CD4-positive, alpha-beta T cell (primary cell): Measurements from ENCODE around the gene COL11A1. TPM values are rescaled to one million over a fixed set of nuclear protein-coding genes. Genes with fewer than 3 reads are reported as not detected.

Experiments
- ATAC-seq: fragments of 200-7000 bp; cut with Tn5 transposase; one replicate; pipeline ENCODE4 v1.10.0; 2022; ENCODE audit warnings: mild to moderate bottlenecking; ENCODE audit not compliant: poor library complexity
- CTCF ChIA-PET: fragments of 350-600 bp; sonication (Branson Sonifier 250); formaldehyde crosslinking; loops from one replicate; lab custom pipeline; 2021; ENCODE audit warnings: antibody characterized with exemption, inconsistent platforms; lab: Charles Lee
- POLR2A ChIA-PET: fragments of 350-600 bp; sonication (Branson Sonifier 250); formaldehyde crosslinking; loops from one replicate; lab custom pipeline; 2021; ENCODE audit warnings: antibody characterized with exemption, inconsistent platforms; lab: Charles Lee
- DNase-seq, 14 experiments: peaks; one replicate each; pipeline ENCODE4 v3.0.0-alpha.2; 2013 to 2020; ENCODE audit warnings: mixed read lengths in 2 of 14
- H3K27ac ChIP-seq, 2 donors: one replicate each; pipeline versions ENCODE4 v1.5.1 to v1.7.0; 2013; ENCODE audit warnings: low read length in 2 of 2, low read depth in 1 of 2, mild to moderate bottlenecking in 1 of 2
- H3K27me3 ChIP-seq, 2 experiments: 1 replicate in 1 of 2; 2 replicates in 1 of 2; pipeline versions ENCODE4 v1.6.1 to v1.7.0; 2013; ENCODE audit warnings: low read length in 2 of 2, control low read depth in 1 of 2, mild to moderate bottlenecking in 1 of 2, moderate library complexity in 1 of 2; ENCODE audit not compliant: insufficient read depth in 2 of 2, control insufficient read depth in 1 of 2
- H3K36me3 ChIP-seq: one replicate; pipeline ENCODE4 v1.6.1; 2013; ENCODE audit warnings: low read length, control low read depth; ENCODE audit not compliant: insufficient read depth
- H3K4me1 ChIP-seq: one replicate; pipeline ENCODE4 v1.6.1; 2013; ENCODE audit warnings: low read length, control low read depth; ENCODE audit not compliant: insufficient read depth
- H3K4me3 ChIP-seq: one replicate; pipeline ENCODE4 v1.5.1; 2013; ENCODE audit warnings: mild to moderate bottlenecking, low read length, moderate library complexity
- H3K9me3 ChIP-seq, 2 experiments: 1 replicate in 1 of 2; 2 replicates in 1 of 2; pipeline versions ENCODE4 v1.6.1 to v1.7.0; 2013; ENCODE audit warnings: low read length in 2 of 2, mild to moderate bottlenecking in 2 of 2, control low read depth in 1 of 2, moderate library complexity in 1 of 2; ENCODE audit not compliant: control insufficient read depth in 1 of 2, insufficient read depth in 1 of 2
- H3K27ac Mint-ChIP-seq: one replicate; pipeline ENCODE4 v1.8.0; 2020; ENCODE audit warnings: mixed read lengths
- H3K27me3 Mint-ChIP-seq: one replicate; pipeline ENCODE4 v1.8.0; 2021; ENCODE audit warnings: mixed read lengths
- H3K36me3 Mint-ChIP-seq: one replicate; pipeline ENCODE4 v1.8.0; 2021; ENCODE audit warnings: low read depth, mixed read lengths
- H3K4me1 Mint-ChIP-seq: one replicate; pipeline ENCODE4 v1.8.0; 2021; ENCODE audit warnings: low read depth, mixed read lengths
- H3K4me3 Mint-ChIP-seq: one replicate; pipeline ENCODE4 v1.8.0; 2020; ENCODE audit warnings: mild to moderate bottlenecking, mixed read lengths
- H3K9me3 Mint-ChIP-seq: one replicate; pipeline ENCODE4 v1.8.0; 2020; ENCODE audit warnings: mixed read lengths
- CTCF ChIP-seq: fragments of 200-600 bp; IDR thresholded peaks from one replicate; pipeline ENCODE4 v1.8.0; 2022; ENCODE audit warnings: antibody characterized with exemption, mild to moderate bottlenecking
- intact Hi-C, 2 experiments: fragments of 100-400 bp; cut with DNase I in 1 of 2; cut with micrococcal nuclease in 1 of 2; formaldehyde crosslinking; loops; one replicate each; pipeline versions ENCODE4 v1.15.1 to v1.9.0; 2023 to 2025; cut with DNase I, micrococcal nuclease
- total RNA-seq, 174 experiments: library from RNA in 2 of 174; stranded (reverse) in 2 of 174; gene quantifications; one replicate each; pipeline ENCODE4 v1.2.3 and lab custom pipeline; 2021 to 2026

COL11A1 gene
- total RNA-seq, 2 experiments from 2014 or later, result not detected

- intact Hi-C loops, result no loop called here
- H3K4me3 Mint-ChIP-seq, result no peak overlapping the region
- no peaks in the 10 kb centered on the region for H3K9me3 Mint-ChIP-seq
- no peaks in the 10 kb centered on the region for H3K27me3 Mint-ChIP-seq
- no peaks in the 10 kb centered on the region for H3K4me1 ChIP-seq
- ChIA-PET CTCF (no interaction called here), POLR2A (no interaction called here)
- no peak for TF ChIP-seq CTCF
- H3K9me3 ChIP-seq, result no peaks in the 10 kb centered on the region
- DNase-seq (no peak), ATAC-seq (no peak)
- H3K36me3 ChIP-seq, result no peaks in the 10 kb centered on the region
- H3K4me1 Mint-ChIP-seq, result no peaks in the 10 kb centered on the region
- H3K36me3 Mint-ChIP-seq, result no peaks in the 10 kb centered on the region
- no peak overlapping the region for H3K27ac ChIP-seq
- H3K27me3 ChIP-seq, result no peaks in the 10 kb centered on the region
- H3K4me3 ChIP-seq, result no peak overlapping the region
- no peak overlapping the region for H3K27ac Mint-ChIP-seq
Measured at GRCh38 chr1:103075316-103076000, 32.9 kb downstream of the COL11A1 start.

GRCh38 chr1:103074224-103074623 is 34.1 kb downstream of the COL11A1 start:
- Histone ChIP-seq H3K27me3 (no peaks in the 10 kb centered on the region), H3K9me3 (no peaks in the 10 kb centered on the region), H3K4me1 (no peaks in the 10 kb centered on the region), H3K27ac (no peak overlapping the region), H3K36me3 (no peaks in the 10 kb centered on the region), H3K4me3 (no peak overlapping the region)
- Mint-ChIP-seq H3K4me1 (no peaks in the 10 kb centered on the region), H3K36me3 (no peaks in the 10 kb centered on the region), H3K9me3 (no peaks in the 10 kb centered on the region), H3K4me3 (no peak overlapping the region), H3K27ac (no peak overlapping the region), H3K27me3 (no peaks in the 10 kb centered on the region)
- ATAC-seq, result no peak
- ChIA-PET POLR2A (no interaction called here), CTCF (no interaction called here)
- DNase-seq, result no peak
- intact Hi-C loops, result no loop called here
- no peak for TF ChIP-seq CTCF

- no peak overlapping the region for H3K4me3 Mint-ChIP-seq
- Histone ChIP-seq H3K4me3 (no peak overlapping the region), H3K27me3 (no peaks in the 10 kb centered on the region), H3K4me1 (no peaks in the 10 kb centered on the region), H3K27ac (no peak overlapping the region), H3K9me3 (peaks cover 0 to 3% of the 10 kb centered on the region in 2 experiments), H3K36me3 (no peaks in the 10 kb centered on the region)
- no peaks in the 10 kb centered on the region for H3K4me1 Mint-ChIP-seq
- ChIA-PET POLR2A (no interaction called here), CTCF (no interaction called here)
- no peaks in the 10 kb centered on the region for H3K36me3 Mint-ChIP-seq
- H3K27me3 Mint-ChIP-seq, result no peaks in the 10 kb centered on the region
- ATAC-seq (no peak), DNase-seq (no peak)
- intact Hi-C loops, result no loop called here
- H3K9me3 Mint-ChIP-seq, result no peaks in the 10 kb centered on the region
- no peak overlapping the region for H3K27ac Mint-ChIP-seq
- TF ChIP-seq CTCF, result no peak
Measured at GRCh38 chr1:103069201-103069600, 39.1 kb downstream of the COL11A1 start.
